Inflammatory macrophage treated with lipopolysaccharide for 4 hours (primary cell): ENCODE data around the gene RAB11FIP3.

Experiments used
- DNase-seq: peaks from one replicate; pipeline ENCODE4 v3.0.0-alpha.2; 2020

RAB11FIP3 gene

DNA sequence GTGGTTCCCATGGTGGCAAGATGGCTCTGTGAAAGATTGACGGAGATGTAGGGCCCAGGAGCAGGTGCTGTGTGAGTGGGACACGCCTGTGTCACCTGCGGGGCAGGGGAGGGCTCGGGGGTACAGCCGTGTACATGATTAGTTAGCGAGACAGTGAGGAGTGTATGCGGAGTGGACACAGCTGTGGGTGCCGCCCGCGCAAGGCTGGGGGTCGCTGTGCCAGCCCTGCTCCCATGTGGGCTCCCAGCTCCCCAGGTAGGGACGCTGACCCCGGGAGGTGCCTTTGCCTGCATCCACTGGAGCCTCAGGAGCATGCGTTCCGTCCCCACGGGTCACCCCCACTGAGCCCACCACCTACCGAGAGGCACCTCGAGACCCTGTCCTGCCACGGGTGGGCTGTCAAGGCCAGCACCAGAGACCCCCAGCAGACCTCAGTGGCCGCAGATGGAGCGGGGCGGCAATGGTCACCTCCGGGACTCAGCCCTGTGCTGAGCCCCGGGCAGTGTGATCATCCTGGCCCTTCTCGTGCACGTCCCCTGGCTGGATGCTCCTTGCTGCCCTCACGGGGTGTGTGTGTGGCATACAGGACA is 109.5 kb downstream of the RAB11FIP3 start:
- no peak for DNase-seq

DNA sequence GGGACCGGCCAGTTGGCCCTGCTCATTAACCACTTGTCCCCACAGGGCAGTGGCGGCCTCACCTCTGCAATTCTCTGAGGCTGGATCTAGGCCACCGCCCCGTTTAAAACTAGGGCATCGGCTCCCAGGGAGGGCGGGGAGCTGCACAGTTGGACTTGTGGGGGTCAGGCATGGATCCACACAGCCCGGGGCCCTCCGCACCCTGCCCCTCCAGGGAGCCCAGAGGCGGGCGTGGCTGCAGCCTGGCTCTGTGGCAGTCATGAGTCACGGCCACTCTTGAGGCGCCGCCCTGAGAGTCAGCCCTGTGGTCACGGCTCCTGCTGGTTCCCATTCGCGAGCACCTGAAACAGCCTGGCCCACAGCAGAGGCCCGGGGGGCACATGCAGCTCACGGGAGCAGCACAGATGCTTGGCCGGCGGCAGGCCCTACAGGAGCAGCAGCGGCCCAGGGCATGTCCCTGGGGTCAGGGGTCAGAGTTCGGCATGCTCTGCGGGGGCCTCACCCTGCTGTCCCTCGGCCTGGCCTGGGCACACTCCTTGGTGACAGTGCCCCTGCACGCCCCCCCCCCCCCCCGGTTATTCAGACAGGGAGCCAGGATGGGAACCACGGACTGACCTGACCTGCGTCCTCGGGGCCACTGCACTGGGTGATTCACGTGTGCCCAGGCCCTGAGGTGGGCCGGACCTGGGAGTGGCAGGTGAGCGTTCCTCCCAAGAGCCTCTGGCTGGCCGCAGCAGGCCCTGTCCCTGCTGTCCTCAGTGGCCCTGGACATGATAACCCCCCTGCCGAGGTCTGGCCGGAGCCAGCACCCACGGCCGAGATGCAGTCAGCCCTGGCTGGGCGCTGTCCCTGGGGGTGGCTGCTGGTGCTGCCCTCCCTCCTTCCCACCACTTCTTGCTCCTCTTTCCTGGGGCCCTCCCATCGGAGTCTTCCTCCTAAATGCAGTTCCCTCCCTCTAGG is 110.3 kb downstream of the RAB11FIP3 start:
- DNase-seq = peak; percentile 44

DNA sequence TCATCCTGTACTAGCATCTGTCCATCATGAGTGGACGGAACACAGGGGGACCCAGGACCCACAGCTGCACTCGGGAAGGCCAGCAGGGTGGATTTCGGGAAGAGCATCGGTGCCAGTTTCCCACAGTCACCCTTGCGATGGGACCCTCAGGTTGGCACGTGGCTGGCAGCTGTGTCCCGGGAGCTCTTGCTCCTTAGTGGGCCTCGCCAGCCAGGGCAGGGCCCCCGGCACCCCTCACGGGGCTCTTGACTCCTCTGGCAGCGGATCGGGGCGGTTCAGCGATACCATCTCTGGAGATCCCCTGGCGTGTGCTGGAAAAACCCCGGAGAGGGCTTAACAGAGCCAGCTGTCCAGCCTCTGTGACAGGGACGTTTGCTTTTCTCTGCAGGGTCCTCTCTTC is 111.3 kb downstream of the RAB11FIP3 start:
- no peak for DNase-seq

DNA sequence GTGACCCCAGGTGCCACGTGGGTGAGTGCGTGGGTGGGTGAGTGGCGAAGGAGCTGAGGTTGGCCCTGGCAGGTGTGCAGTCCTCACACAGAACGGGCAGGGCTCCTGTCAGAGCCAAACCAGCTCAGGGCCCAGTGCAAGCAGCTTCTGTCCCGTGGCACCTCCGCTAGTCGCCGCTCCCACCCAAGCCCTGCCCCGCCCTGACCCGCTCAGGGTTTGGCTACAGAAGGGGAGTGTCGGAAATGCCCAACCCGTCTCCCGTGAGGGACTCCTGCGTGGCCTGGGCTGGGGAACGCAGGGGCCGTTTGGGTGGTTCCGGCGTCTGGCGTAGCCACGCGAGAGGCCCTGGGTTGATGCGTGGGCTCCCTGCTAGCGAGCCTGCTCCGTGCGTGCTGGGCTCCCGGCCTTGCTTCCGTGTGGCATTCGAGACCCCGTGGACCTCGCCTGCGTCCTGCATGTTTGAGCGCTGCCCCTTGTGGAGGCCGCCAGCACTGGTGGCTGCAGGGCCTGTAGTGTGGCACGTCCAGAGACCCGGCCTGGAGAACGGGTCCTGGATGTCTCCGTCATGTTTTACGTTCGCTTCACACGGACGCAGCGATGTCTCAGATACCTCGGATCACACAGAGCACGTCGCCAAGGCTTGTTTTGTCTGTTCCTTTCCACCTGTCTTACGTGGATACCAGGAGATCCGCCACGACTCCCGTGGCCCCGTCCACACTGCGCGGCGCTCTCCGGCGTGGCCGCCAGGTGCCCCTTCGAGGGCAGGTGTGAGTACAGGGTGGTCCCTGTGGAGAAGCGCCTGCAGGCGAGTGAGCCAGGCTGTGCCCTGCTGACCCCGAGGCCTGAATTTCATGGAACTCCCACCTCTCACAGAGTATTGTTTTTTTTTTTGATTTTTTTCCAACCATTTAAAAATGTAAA is 112.2 kb downstream of the RAB11FIP3 start:
- no peak for DNase-seq

DNA sequence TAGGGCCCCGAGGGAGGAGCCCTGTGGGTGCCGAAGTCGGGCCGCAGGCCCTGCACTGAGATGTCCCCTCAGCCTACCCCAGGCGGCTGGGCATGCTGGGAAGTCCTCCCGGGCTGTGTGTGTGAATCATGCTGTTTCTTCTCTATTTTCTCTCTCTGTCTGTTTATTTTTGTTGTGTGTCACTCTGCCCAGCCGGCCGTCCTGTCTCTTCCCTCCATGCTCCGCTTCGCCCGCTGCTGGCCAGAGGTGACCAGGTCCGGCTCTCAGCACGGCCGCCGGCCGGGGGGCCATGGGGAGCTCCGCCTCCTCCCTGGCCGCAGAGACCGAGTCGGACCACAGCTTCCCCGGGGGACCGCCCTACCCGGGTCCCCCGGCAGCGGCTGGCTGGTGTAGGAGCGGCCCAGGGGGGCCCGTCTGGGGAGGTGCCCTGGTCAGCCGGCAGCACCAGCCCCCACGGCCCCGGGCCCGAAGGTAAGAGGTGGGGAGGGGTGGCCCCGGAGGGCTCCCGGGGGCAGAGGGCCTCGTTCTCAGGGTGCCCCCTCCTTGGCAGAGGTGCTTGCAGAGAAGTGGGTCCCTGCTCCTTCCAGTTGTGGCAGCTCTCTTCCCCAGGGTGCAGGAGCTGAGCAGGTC is 114.6 kb downstream of the RAB11FIP3 start:
- DNase-seq = no peak

DNA sequence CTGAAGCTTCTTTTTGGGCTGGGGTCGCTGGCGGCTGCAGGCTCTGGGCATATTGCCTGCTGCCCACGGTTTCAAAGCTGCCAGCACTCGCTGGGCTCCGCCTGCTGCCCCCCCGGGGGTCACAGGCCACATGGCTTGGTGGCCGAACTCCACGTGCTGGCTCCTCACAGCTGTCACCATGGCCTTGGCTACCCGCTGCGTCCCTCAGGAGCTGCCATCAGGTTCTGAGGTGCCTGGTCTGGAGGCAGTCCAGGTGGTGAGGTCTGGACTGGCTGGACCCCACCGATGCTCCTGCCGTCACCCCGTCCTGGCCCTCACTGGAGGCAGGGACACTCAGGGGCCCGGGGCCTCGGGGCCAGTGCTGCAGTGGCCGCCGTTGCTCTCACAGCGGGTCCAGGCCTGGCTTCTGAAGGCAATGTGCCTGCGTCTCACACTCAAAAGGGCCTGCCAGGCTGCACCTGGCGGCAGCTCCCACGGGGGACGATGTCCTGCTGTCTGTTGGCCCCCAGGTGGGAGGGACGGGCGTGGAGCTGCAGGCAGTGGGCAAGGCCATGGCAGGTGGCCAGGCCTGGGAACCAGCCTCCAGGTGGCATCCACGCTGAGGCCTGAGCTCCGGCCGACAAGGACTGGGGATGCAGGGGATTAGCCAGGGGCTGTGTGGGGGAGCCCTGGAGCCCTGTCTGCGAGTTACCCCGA is 115.3 kb downstream of the RAB11FIP3 start:
- DNase-seq = no peak

DNA sequence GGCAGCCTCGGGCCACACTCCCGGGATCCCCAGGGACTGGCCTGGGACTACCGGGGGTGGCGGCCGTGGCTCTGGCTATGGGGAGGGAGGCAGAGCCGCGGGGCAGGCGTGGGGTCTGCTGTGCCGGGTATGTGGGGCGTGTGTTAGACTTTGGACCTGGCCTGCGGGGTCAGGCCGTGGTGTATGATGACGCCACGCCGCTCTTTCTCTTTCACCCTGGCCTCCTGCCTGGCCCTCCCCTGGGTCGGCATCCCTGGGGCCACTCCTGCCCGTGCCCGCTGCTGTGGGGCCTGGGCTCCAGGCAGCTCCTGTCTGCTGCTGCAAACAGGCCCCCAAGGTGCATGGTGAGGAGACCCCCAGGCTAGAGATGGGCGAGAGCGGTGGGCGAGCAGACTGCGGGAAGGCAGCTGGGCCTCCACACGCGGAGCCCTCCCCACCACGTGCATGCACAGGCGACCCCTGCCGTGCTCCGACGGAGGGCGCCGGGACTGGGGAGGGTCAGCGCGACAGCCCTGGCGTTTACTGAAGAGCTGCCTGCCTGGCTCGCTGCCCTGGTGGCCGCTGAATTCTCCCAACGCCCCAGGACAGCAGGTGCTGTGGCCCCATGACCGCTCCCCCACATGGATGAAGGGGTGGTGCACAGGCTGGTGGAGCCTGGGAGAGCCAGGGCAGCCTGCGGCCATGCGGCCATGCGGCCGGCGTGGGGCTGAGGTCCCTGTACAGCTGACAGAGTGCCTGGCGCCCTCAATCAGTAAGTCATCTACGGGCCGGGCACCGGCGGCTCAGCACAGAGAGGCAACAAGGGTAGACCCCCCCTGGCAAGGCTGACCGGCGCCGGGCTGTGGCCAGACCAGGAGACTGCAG is 118.1 kb downstream of the RAB11FIP3 start:
- no peak for DNase-seq

DNA sequence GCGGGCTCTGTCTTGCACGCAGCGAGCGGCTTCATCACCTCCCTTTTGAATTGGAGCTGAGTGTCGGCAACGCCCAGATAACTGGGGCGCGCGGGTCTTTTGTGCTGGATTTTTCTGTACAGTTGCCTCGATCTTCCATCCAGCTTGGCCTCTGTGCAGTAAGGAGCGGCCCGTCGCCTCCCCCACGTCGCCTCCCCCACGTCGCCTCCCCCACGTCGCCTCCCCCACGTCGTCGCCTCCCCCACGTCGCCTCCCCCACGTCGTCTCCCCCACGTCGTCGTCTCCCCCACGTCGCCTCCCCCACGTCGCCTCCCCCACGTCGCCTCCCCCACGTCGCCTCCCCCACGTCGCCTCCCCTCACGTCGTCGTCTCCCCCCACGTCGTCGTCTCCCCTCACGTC is 119.1 kb downstream of the RAB11FIP3 start:
- DNase-seq = no peak

DNA sequence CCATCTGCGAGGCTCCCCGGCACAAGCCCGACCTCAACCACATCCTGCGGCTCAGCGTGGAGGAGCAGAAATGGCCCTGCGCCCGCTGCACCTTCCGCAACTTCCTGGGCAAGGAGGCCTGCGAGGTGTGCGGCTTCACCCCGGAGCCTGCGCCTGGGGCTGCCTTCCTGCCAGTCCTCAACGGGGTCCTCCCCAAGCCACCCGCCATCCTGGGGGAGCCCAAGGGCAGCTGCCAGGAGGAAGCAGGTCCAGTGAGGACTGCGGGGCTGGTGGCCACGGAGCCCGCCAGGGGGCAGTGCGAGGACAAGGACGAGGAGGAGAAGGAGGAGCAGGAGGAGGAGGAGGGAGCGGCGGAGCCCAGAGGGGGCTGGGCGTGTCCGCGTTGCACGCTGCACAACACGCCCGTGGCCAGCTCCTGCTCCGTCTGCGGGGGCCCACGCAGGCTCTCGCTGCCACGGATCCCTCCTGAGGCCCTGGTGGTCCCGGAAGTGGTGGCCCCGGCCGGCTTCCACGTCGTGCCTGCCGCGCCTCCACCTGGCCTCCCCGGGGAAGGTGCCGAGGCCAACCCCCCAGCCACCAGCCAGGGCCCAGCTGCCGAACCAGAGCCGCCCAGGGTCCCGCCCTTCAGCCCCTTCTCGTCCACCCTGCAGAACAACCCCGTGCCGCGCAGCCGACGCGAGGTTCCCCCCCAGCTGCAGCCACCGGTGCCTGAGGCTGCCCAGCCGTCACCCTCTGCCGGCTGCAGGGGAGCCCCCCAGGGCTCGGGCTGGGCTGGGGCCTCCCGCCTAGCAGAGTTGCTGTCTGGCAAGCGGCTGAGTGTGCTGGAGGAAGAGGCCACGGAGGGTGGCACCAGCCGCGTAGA is 121.7 kb downstream of the RAB11FIP3 start:
- peak; percentile 63 for DNase-seq

DNA sequence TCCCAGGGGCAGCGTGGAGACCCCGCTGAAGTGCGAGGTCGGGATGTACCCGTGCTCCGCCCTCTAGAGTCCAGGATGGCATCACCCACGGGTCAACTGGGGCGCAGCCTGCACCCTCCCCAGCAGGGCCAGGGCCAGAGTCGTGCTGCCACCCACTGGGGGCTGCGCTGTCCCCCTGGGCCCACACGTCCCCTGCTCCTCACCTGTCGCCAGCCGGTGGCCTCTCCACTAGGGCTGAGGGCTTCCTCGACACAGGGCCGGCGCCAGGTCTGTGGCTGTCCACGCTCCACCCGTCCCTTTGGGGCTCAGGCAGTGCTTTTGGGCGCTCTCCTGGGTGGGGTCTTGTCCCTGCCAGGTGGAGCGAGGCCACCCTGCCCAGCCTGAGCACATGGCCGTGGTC is 123.1 kb downstream of the RAB11FIP3 start:
- no peak for DNase-seq

DNA sequence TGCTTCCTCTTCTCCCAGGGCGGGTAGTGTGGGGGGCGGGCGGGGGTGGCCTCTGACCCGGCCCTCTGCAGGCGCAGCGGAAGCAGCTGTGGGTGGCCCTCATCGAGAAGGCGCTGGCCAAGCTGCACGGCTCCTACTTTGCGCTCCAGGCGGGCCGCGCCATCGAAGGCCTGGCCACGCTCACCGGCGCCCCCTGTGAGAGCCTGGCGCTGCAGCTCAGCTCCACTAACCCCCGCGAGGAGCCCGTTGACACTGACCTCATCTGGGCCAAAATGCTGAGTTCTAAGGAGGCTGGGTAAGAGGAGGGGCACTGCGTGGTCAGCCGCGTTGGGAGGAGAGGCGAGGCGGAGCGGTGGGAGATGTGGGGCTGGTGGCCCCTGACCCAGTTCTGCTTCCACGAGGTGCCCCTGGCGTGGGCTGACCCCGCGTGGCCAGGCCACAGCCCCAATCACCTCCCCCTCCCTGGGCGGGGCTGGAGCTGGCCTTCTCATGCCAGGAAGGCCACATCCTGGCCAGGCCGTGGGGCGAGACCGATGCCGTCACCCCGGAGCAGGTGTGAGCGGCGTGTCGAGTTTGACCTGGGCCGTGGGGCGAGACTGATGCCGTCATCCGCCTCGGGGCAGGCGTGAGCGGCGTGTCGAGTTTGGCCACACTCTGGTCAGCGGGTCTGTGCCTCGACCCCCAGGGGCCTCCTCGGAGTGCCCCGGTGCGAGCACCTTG is 124.3 kb downstream of the RAB11FIP3 start:
- no peak for DNase-seq

DNA sequence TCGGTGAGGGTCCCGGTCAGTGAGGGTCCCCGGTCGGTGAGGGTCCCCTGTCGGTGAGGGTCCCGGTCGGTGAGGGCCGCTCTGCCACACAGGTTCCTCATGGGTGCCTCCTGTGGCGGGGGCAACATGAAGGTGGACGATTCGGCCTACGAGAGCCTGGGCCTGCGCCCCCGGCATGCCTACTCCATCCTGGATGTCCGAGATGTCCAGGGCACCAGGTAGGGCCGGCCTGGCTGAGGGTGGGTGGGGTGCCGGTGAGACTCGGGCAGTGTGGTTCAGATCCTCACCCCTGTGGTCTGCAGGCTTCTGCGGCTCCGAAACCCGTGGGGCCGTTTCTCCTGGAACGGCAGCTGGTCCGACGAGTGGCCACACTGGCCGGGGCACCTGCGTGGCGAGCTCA is 125.8 kb downstream of the RAB11FIP3 start:
- DNase-seq = no peak

DNA sequence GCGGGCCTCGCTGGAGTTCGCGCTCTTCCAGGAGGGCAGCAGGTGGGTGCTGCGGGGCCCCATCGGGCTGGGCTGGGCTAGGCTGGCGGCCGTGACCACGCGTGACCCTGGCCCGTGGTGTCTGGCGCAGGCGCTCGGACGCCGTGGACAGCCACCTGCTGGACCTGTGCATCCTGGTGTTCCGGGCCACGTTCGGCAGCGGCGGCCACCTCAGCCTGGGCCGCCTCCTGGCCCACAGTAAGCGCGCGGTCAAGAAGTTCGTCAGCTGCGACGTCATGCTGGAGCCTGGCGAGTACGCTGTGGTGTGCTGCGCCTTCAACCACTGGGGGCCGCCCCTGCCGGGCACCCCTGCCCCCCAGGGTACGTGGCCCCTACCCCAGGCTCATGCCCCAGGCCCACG is 126.7 kb downstream of the RAB11FIP3 start:
- DNase-seq = no peak

DNA sequence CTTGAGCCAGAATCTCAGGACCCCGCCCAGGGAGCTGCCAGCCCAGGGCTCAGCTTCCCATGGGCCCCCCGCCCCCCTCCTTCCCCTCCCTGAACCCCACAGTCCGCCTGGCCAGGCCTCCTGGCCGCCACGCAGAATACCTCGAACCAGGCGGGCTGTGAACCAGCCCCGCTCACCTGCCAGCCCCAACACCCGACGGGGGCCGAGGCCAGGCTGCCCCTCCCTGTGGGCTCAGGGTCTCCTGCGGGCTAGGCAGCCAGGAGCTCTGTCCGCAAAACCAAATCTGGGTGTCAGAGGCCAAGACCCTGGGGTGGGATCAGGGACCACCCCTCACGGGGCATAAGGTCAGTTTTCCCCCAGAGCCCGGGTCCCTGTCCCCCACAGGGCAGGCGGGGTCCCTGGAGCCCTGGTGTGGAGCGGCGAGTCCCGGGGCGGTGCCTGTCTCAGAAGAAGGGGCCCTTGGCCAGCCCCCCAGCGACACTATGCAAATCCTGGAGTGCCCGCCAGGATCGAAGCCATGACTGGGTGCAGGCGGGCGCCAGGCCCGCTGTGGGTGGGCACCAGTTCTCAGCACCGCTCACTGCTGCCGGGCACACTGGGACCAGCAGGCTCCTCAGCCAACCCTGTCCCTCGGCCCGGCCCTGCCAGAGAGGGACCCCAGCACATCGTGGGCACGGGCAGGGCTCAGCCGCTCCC is 128.3 kb downstream of the RAB11FIP3 start:
- no peak for DNase-seq

DNA sequence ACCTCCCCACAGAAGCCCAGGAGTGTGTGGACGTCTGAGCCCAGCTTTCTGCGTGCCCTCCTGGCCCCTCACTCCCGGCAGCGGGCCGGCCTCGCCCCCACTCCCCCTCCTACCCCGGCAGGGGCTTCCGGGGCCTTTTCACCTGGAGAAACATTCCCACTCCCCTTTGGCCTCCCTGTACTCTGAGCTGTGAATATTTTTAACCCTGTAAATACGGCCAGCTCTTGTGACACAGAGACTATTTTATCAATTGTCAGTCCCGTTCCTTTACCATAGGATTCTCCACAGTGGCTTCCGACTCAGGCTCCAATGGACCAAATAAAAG is 128.8 kb downstream of the RAB11FIP3 start:
- no peak for DNase-seq

DNA sequence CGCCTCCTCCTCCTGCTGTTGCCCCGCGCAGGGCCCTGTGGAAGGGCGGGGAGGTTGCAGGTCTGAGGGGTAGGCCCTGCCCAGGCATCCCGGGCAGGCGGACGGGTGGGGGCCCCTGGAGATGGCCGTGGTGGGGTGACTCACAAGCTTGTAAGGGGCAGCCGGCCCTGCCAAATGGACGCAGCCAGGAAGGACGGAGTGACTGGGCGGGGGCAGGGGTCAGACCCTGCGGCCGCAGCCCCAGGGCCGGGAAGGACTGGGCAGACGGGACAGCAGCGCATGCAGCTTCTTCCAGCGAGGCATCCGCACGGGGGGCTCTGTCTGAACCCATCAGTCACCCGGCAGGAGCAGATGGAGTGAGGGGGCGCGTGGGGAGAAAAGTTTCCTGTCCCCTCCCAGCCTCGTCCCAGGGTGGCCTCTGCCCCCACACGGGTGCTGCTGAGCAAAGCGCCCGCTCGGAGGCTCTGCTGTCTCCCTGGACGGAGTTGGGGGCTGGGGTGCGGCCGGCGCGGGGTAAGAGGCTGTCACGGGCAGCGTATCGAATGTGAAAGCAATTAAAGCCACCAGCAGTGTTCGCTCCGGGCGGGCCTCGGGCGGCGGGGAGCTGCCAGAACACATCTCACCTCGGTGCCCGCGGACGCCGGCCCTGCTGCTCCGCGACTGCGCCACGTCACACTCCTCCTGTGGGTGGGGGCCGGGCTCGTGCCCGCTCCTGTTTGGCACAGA is 129.4 kb downstream of the RAB11FIP3 start:
- no peak for DNase-seq

DNA sequence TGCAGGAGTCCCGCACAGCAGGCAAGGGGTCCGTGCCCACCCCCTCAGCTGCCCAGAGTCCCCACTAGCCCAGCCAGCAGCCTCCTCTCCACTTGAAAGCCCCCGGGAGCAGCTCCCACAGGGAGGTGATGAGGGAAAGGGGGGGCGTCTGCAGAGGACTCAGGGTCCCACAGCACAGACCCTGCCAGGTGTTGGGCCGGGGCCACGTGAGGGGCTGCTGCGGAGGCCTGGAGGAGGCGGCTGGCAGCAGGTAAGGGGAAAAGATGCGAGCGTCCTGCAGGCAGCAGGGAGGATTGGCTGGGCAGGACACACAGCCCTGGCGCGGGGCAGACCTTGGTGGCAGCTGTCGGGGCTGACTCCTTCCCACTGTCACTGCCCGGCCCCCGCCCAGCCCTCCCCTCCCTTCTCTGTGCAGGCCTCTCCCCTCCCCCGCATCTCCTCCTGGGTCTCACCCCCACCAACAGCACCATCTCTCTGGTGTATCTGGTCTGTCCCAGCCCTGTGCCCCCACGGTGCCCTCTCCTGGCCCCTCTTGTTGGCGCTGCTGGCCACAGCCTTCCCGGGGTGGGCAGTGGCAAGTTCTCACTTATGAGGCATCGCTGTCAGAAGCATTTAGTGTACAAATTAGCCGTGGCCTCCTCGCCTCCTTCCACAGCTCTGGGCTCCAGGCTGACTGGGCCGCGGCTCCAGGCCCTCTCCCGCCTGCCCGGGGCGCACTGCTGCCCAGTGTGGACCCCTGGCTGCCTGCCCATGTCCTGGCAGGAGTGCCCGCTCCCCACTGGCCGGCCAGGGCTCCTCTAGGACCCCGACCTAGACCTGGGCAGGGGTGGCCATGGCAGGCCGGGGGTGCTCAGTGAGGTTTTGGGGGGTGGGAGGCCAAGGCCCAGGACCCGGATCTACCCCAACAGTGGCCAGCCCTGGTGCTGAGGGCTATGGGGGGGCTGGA is 130.4 kb downstream of the RAB11FIP3 start:
- no peak for DNase-seq
